CD4-positive, alpha-beta memory T cell (primary cell): ENCODE data around the gene RNGTT. TPM values are rescaled to one million over a fixed set of nuclear protein-coding genes. Genes with fewer than 3 reads are reported as not detected.
"Not testable (repeated sequence)": the region's sequence is repeated elsewhere in the genome, so short reads cannot be mapped to it uniquely, and the experiment has no call there.

ENCODE experiments used
- CTCF ChIA-PET: fragments of 350-600 bp; sonication (Branson Sonifier 250); formaldehyde crosslinking; loops from one replicate; lab custom pipeline; 2021; ENCODE audit warnings: inconsistent platforms; ENCODE audit not compliant: partially characterized antibody; lab: Charles Lee
- POLR2A ChIA-PET: fragments of 350-600 bp; sonication (Branson Sonifier 250); formaldehyde crosslinking; loops from one replicate; lab custom pipeline; 2021; ENCODE audit not compliant: partially characterized antibody; lab: Charles Lee
- DNase-seq, 5 donors: peaks; one replicate each; pipeline versions ENCODE4 v3.0.0 to v3.0.0-alpha.2; 2020 to 2022; ENCODE audit warnings: mixed read lengths in 1 of 5
- H3K27ac ChIP-seq: one replicate; pipeline ENCODE4 v1.7.0; 2013; ENCODE audit warnings: low read depth, low read length
- H3K27me3 ChIP-seq: 2 replicates; pipeline ENCODE4 v1.7.0; 2013; ENCODE audit warnings: mild to moderate bottlenecking, low read length, moderate library complexity; ENCODE audit not compliant: insufficient read depth
- H3K36me3 ChIP-seq: 2 replicates; pipeline ENCODE4 v1.7.0; 2013; ENCODE audit warnings: mild to moderate bottlenecking, low read length, moderate library complexity; ENCODE audit not compliant: insufficient read depth
- H3K4me1 ChIP-seq: 2 replicates; pipeline ENCODE4 v1.7.0; 2013; ENCODE audit warnings: mild to moderate bottlenecking, low read length, moderate library complexity; ENCODE audit not compliant: insufficient read depth
- H3K4me3 ChIP-seq, 2 donors: one replicate each; pipeline ENCODE4 v1.7.0; 2013; ENCODE audit warnings: low read length in 2 of 2, mild to moderate bottlenecking in 1 of 2
- H3K9me3 ChIP-seq, 2 donors: one replicate each; pipeline ENCODE4 v1.7.0; 2013; ENCODE audit warnings: low read length in 2 of 2, control low read depth in 1 of 2; ENCODE audit not compliant: control insufficient read depth in 1 of 2
- H3K27ac Mint-ChIP-seq, 7 donors: one replicate each; pipeline ENCODE4 v1.8.0; 2020 to 2021; ENCODE audit warnings: mixed read lengths in 7 of 7, mild to moderate bottlenecking in 6 of 7, inconsistent platforms in 3 of 7, moderate library complexity in 3 of 7
- H3K27me3 Mint-ChIP-seq, 2 donors: one replicate each; pipeline ENCODE4 v1.8.0; 2020 to 2021; ENCODE audit warnings: mixed read lengths in 2 of 2
- H3K36me3 Mint-ChIP-seq, 2 donors: one replicate each; pipeline ENCODE4 v1.8.0; 2020 to 2021; ENCODE audit warnings: mixed read lengths in 2 of 2, inconsistent platforms in 1 of 2, mild to moderate bottlenecking in 1 of 2
- H3K4me1 Mint-ChIP-seq, 4 donors: one replicate each; pipeline ENCODE4 v1.8.0; 2020 to 2021; ENCODE audit warnings: mixed read lengths in 4 of 4, mild to moderate bottlenecking in 1 of 4
- H3K4me3 Mint-ChIP-seq, 8 donors: one replicate each; pipeline ENCODE4 v1.8.0; 2020 to 2021; ENCODE audit warnings: mixed read lengths in 8 of 8, mild to moderate bottlenecking in 7 of 8, moderate library complexity in 6 of 8, inconsistent platforms in 3 of 8
- H3K9me3 Mint-ChIP-seq, 8 donors: one replicate each; pipeline ENCODE4 v1.8.0; 2020 to 2021; ENCODE audit warnings: mixed read lengths in 8 of 8, mild to moderate bottlenecking in 5 of 8, inconsistent platforms in 3 of 8, moderate library complexity in 1 of 8
- intact Hi-C: fragments of 100-400 bp; cut with micrococcal nuclease; formaldehyde crosslinking; loops from one replicate; pipeline ENCODE4 v1.15.1; 2023
- polyA plus RNA-seq, 2 donors: library from polyadenylated mRNA; unstranded; fragments of 300-500 nt; fragmentation: Illumina TruSeq; gene quantifications; one replicate each; pipeline ENCODE4 v1.2.3, GENCODE V29; 2021
- total RNA-seq, 2 experiments: library from RNA; stranded (reverse); gene quantifications; one replicate each; pipeline ENCODE4 v1.2.3, GENCODE V29; 2021

Gene RNGTT
- total and polyA plus RNA-seq, 4 experiments from 2014 or later: 17.3 to 21.8 (median 19.1) TPM

GRCh38 chr6:88984606-88985005 lies 21.2 kb upstream of the RNGTT start:
- no peak for DNase-seq
- Mint-ChIP-seq H3K27ac (no peak overlapping the region), H3K4me3 (no peak overlapping the region), H3K9me3 (no peaks in the 10 kb centered on the region), H3K36me3 (no peaks in the 10 kb centered on the region), H3K27me3 (no peaks in the 10 kb centered on the region), H3K4me1 (no peaks in the 10 kb centered on the region)
- Histone ChIP-seq H3K9me3 (no peaks in the 10 kb centered on the region), H3K27ac (no peak overlapping the region), H3K27me3 (no peaks in the 10 kb centered on the region), H3K36me3 (no peaks in the 10 kb centered on the region), H3K4me1 (no peaks in the 10 kb centered on the region), H3K4me3 (no peak overlapping the region)
- ChIA-PET POLR2A (interaction anchor here (3.5 kb wide), 1 partner anchor 95 kb away, joined by 32 read pairs; the partner anchor contains the start of gene PNRC1), CTCF (interaction anchor here (1.1 to 4.4 kb wide), 8 partner anchors 14 to 625 kb away, joined by 5 to 76 read pairs (median 18); partner anchors contain the start of gene PNRC1)
- intact Hi-C loops: no loop called here

DNA sequence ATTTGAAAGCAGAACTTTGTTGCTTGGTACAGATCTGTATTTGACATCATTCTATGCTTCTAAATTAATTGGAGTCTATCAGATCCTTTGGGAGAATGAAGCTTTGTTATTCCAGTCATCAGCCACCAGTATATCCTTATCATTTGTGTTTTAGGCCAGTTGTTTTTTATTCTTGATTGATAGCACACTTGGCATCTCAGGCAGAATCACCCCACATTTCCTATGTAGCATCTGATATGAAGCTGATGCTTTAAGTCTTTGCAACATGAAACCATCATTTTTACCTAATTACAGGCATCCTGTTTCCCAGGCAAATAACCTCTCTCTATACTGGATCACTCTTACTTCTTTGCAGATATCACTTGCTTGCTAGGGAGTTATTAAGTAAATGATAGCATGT lies 20.7 kb upstream of the RNGTT start:
- Mint-ChIP-seq H3K9me3 (no peaks in the 10 kb centered on the region), H3K4me1 (no peaks in the 10 kb centered on the region), H3K27me3 (no peaks in the 10 kb centered on the region), H3K36me3 (no peaks in the 10 kb centered on the region), H3K27ac (no peak overlapping the region), H3K4me3 (no peak overlapping the region)
- DNase-seq: no peak
- no peaks in the 10 kb centered on the region for H3K9me3 ChIP-seq
- no peaks in the 10 kb centered on the region for H3K36me3 ChIP-seq
- no peaks in the 10 kb centered on the region for H3K27me3 ChIP-seq
- ChIA-PET CTCF (interaction anchor here (1.0 to 4.4 kb wide), 14 partner anchors 14 to 626 kb away, joined by 3 to 76 read pairs (median 10); partner anchors contain the start of genes PNRC1 and RNGTT), POLR2A (interaction anchor here (0.8 to 3.5 kb wide), 2 partner anchors 95 to 314 kb away, joined by 3 to 32 read pairs; partner anchors contain the start of gene PNRC1)
- intact Hi-C loops: no loop called here
- no peak overlapping the region for H3K4me3 ChIP-seq
- H3K27ac ChIP-seq: no peak overlapping the region
- no peaks in the 10 kb centered on the region for H3K4me1 ChIP-seq

- no peaks in the 10 kb centered on the region for H3K4me1 Mint-ChIP-seq
- no peak overlapping the region for H3K27ac Mint-ChIP-seq
- H3K27me3 Mint-ChIP-seq: no peaks in the 10 kb centered on the region
- no peaks in the 10 kb centered on the region for H3K9me3 ChIP-seq
- ChIA-PET CTCF (interaction anchor here (1.0 to 4.4 kb wide), 23 partner anchors 7 to 630 kb away, joined by 3 to 76 read pairs (median 6); partner anchors contain the start of genes ANKRD6, PM20D2, PNRC1 and RNGTT), POLR2A (interaction anchor here (0.8 to 3.5 kb wide), 4 partner anchors 96 to 315 kb away, joined by 3 to 32 read pairs (median 6); partner anchors contain the start of gene PNRC1)
- no peak overlapping the region for H3K4me3 Mint-ChIP-seq
- no peaks in the 10 kb centered on the region for H3K4me1 ChIP-seq
- DNase-seq: no peak
- no peaks in the 10 kb centered on the region for H3K36me3 ChIP-seq
- no peaks in the 10 kb centered on the region for H3K9me3 Mint-ChIP-seq
- H3K27me3 ChIP-seq: no peaks in the 10 kb centered on the region
- intact Hi-C loops: loop anchor here (2.0 kb wide), 1 partner anchor 139 kb away; no protein-coding TSS in a partner anchor
- no peak overlapping the region for H3K4me3 ChIP-seq
- no peak overlapping the region for H3K27ac ChIP-seq
- H3K36me3 Mint-ChIP-seq: no peaks in the 10 kb centered on the region
Measured at GRCh38 chr6:88983532-88983931, 20.1 kb upstream of the RNGTT start.

DNA sequence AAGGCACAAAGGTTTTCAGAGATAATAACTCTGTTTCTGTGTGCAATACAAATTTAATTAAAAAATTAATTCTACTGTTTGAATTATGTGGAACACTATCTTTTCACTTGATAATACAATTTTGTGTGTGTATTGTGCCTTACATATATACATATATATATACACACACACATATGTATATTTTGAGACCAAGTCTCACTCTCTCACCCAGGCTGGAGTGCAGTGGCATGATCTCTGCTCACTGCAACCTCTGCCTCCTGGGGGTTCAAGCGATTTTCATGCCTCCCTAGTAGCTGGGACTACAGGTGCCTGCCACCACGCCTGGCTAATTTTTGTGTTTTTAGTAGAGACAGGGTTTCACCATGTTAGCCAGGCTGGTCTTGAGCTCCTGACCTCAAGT lies 19.7 kb upstream of the RNGTT start:
- ChIA-PET CTCF (interaction anchor here (0.8 to 4.4 kb wide), 39 partner anchors 8 to 630 kb away, joined by 3 to 76 read pairs (median 4); partner anchors contain the start of genes ANKRD6, PM20D2, PNRC1 and RNGTT), POLR2A (interaction anchor here (1.0 to 3.5 kb wide), 4 partner anchors 96 to 315 kb away, joined by 3 to 32 read pairs (median 6); partner anchors contain the start of gene PNRC1)

GRCh38 chr6:88982720-88983119 lies 19.3 kb upstream of the RNGTT start:
- H3K27ac ChIP-seq: no peak overlapping the region

More for the DNA sequence above, 19.7 kb upstream of the RNGTT start:
- not testable (repeated sequence) for H3K4me3 Mint-ChIP-seq, H3K9me3 Mint-ChIP-seq, H3K36me3 Mint-ChIP-seq, H3K4me1 ChIP-seq, H3K36me3 ChIP-seq, H3K4me1 Mint-ChIP-seq, H3K4me3 ChIP-seq, H3K27me3 ChIP-seq, H3K27me3 Mint-ChIP-seq, H3K9me3 ChIP-seq, DNase-seq, H3K27ac Mint-ChIP-seq, H3K27ac ChIP-seq
- intact Hi-C loops: loop anchor here (2.0 kb wide), 1 partner anchor 140 kb away; no protein-coding TSS in a partner anchor

DNA sequence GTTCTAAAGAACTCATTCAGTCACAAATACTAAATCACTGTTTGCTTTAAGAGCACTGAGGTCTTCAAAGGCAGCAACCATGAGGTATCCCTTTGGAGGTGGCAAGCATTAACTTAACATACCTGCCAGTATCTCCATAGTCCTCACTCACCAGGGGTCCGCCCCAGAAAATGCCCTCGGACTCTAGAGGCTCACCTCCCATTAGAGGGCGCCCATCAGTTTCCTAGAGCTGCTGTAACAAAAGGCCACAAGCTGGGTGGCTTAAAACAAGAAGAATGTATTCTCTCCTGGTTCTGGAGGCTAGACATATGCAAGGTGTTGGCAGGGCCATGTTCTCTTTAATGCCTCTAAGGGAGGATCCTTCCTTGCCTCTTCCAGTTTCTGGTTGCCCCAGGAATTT lies 12.0 kb upstream of the RNGTT start:
- H3K4me1 Mint-ChIP-seq: no peaks in the 10 kb centered on the region
- intact Hi-C loops: no loop called here
- H3K27ac ChIP-seq: no peak overlapping the region
- H3K27ac Mint-ChIP-seq: no peak overlapping the region
- no peaks in the 10 kb centered on the region for H3K27me3 ChIP-seq
- no peak overlapping the region for H3K4me3 Mint-ChIP-seq
- H3K36me3 Mint-ChIP-seq: no peaks in the 10 kb centered on the region
- H3K36me3 ChIP-seq: no peaks in the 10 kb centered on the region
- no peaks in the 10 kb centered on the region for H3K9me3 ChIP-seq
- no peak for DNase-seq
- H3K27me3 Mint-ChIP-seq: no peaks in the 10 kb centered on the region
- POLR2A ChIA-PET: no interaction called here
- CTCF ChIA-PET: interaction anchor here (0.6 kb wide), 1 partner anchor 264 kb away, joined by 3 read pairs; no protein-coding TSS in a partner anchor
- H3K4me1 ChIP-seq: no peaks in the 10 kb centered on the region
- no peaks in the 10 kb centered on the region for H3K9me3 Mint-ChIP-seq
- no peak overlapping the region for H3K4me3 ChIP-seq

More at GRCh38 chr6:88982720-88983119, 19.3 kb upstream of the RNGTT start:
- DNase-seq: peak in 4 of 5 donors; percentile 55 to 66 (median 62)
- CTCF ChIA-PET: interaction anchor here (0.6 to 4.4 kb wide), 47 partner anchors 8 to 631 kb away, joined by 3 to 76 read pairs (median 4); partner anchors contain the start of genes ANKRD6, PM20D2, PNRC1 and RNGTT
- no peak overlapping the region for H3K4me3 Mint-ChIP-seq
- H3K4me3 ChIP-seq: no peak overlapping the region
- H3K27me3 ChIP-seq: no peaks in the 10 kb centered on the region
- intact Hi-C loops: loop anchor here (1.0 to 2.0 kb wide), 8 partner anchors 19 to 628 kb away; partner anchors contain the start of genes PNRC1 and RNGTT
- no peaks in the 10 kb centered on the region for H3K36me3 Mint-ChIP-seq
- H3K9me3 ChIP-seq: no peaks in the 10 kb centered on the region
- H3K9me3 Mint-ChIP-seq: no peaks in the 10 kb centered on the region
- H3K36me3 ChIP-seq: no peaks in the 10 kb centered on the region
- H3K4me1 Mint-ChIP-seq: no peaks in the 10 kb centered on the region
- no peaks in the 10 kb centered on the region for H3K4me1 ChIP-seq
- H3K27me3 Mint-ChIP-seq: no peaks in the 10 kb centered on the region
- POLR2A ChIA-PET: interaction anchor here (0.7 to 3.5 kb wide), 5 partner anchors 97 to 316 kb away, joined by 3 to 32 read pairs (median 3); partner anchors contain the start of genes PM20D2 and PNRC1
- H3K27ac Mint-ChIP-seq: no peak overlapping the region
